Activated naive CD4-positive, alpha-beta T cell treated with Interleukin-2 at 50 U/mL for 16 hours (primary cell): ENCODE data around the gene KRT74.

Source experiments
- DNase-seq: peaks from one replicate; pipeline ENCODE4 v3.0.0-alpha.2; 2020

KRT74 gene

GRCh38 chr12:52534482-52534881 is 39.2 kb downstream of the KRT74 start:
- no peak for DNase-seq

- DNase-seq: no peak
Measured at GRCh38 chr12:52533686-52534470, 39.8 kb downstream of the KRT74 start.

GRCh38 chr12:52532636-52533035 is 41.0 kb downstream of the KRT74 start:
- no peak for DNase-seq

GRCh38 chr12:52531566-52532300 is 41.9 kb downstream of the KRT74 start:
- DNase-seq: no peak

- DNase-seq: no peak
Measured at GRCh38 chr12:52530905-52531304, 42.7 kb downstream of the KRT74 start.

GRCh38 chr12:52530366-52530765 is 43.3 kb downstream of the KRT74 start:
- no peak for DNase-seq

GRCh38 chr12:52529846-52530245 is 43.8 kb downstream of the KRT74 start:
- no peak for DNase-seq

GRCh38 chr12:52529417-52529816 is 44.2 kb downstream of the KRT74 start:
- DNase-seq: no peak

GRCh38 chr12:52528641-52529143 is 45.0 kb downstream of the KRT74 start:
- DNase-seq: no peak

- DNase-seq: no peak
Measured at GRCh38 chr12:52527121-52527800, 46.4 kb downstream of the KRT74 start.

GRCh38 chr12:52526511-52526951 is 47.1 kb downstream of the KRT74 start:
- DNase-seq: no peak

- no peak for DNase-seq
Measured at GRCh38 chr12:52525661-52526499, 47.8 kb downstream of the KRT74 start.

- no peak for DNase-seq
Measured at GRCh38 chr12:52524898-52525591, 48.6 kb downstream of the KRT74 start.

GRCh38 chr12:52524241-52524897 is 49.3 kb downstream of the KRT74 start:
- no peak for DNase-seq

GRCh38 chr12:52523824-52524223 is 49.8 kb downstream of the KRT74 start:
- DNase-seq: no peak

- no peak for DNase-seq
Measured at GRCh38 chr12:52522346-52523011, 51.2 kb downstream of the KRT74 start.

GRCh38 chr12:52521568-52522266 is 51.9 kb downstream of the KRT74 start:
- DNase-seq: no peak

GRCh38 chr12:52521175-52521567 is 52.5 kb downstream of the KRT74 start:
- DNase-seq: no peak

- no peak for DNase-seq
Measured at GRCh38 chr12:52519826-52520662, 53.6 kb downstream of the KRT74 start, which contains the start of gene KRT5. KRT5 (minus strand) TSS chr12:52520394; CDS start chr12:52520296, 98 bp downstream.
